ENCODE results near the gene ITPR2. TPM values are rescaled to one million over a fixed set of nuclear protein-coding genes. Genes with fewer than 3 reads are reported as not detected.

Gene ITPR2
- total RNA-seq, 3 donors from 2014 or later (not counting 1 experiment from before 2014, with no cell fraction given): 59.1 to 70.7 (median 68.2) TPM

- no peaks in the 10 kb centered on the region for H3K27me3 ChIP-seq (ENCODE audit: control insufficient read depth, insufficient read depth, low read length)
- Mint-ChIP-seq H3K27me3 (ENCODE audit: low read depth in 2 of 2) (no peaks in the 10 kb centered on the region), H3K4me3 (no peak overlapping the region), H3K36me3 (peaks cover 17% of the 10 kb centered on the region), H3K4me1 (no peaks in the 10 kb centered on the region), H3K9me3 (peaks cover 4% of the 10 kb centered on the region in 2 donors), H3K27ac (no peak overlapping the region)
- TF ChIP-seq, protein P1, sequence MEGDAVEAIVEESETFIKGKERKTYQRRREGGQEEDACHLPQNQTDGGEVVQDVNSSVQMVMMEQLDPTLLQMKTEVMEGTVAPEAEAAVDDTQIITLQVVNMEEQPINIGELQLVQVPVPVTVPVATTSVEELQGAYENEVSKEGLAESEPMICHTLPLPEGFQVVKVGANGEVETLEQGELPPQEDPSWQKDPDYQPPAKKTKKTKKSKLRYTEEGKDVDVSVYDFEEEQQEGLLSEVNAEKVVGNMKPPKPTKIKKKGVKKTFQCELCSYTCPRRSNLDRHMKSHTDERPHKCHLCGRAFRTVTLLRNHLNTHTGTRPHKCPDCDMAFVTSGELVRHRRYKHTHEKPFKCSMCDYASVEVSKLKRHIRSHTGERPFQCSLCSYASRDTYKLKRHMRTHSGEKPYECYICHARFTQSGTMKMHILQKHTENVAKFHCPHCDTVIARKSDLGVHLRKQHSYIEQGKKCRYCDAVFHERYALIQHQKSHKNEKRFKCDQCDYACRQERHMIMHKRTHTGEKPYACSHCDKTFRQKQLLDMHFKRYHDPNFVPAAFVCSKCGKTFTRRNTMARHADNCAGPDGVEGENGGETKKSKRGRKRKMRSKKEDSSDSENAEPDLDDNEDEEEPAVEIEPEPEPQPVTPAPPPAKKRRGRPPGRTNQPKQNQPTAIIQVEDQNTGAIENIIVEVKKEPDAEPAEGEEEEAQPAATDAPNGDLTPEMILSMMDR (IDR thresholded peaks at IDR 0.05): no peak
- intact Hi-C loops (cut with micrococcal nuclease): loop anchor here (5.0 kb wide), 1 partner anchor 554 kb away; no protein-coding TSS in a partner anchor
- no peak overlapping the region for H3K4me3 ChIP-seq (ENCODE audit: low read length)
- ATAC-seq (no peak), DNase-seq (no peak)
- peaks cover 21% of the 10 kb centered on the region for H3K36me3 ChIP-seq (ENCODE audit: control insufficient read depth, insufficient read depth, low read length)
- no peaks in the 10 kb centered on the region for H3K4me1 ChIP-seq (ENCODE audit: control insufficient read depth, insufficient read depth, low read length)
- no peaks in the 10 kb centered on the region for H3K9me3 ChIP-seq (ENCODE audit: control insufficient read depth, insufficient read depth, low read length)
- no peak overlapping the region for H3K27ac ChIP-seq (ENCODE audit: low read length)
These were observed 182.0 kb downstream of the ITPR2 start for GRCh38 chr12:26651036-26651435.

DNA sequence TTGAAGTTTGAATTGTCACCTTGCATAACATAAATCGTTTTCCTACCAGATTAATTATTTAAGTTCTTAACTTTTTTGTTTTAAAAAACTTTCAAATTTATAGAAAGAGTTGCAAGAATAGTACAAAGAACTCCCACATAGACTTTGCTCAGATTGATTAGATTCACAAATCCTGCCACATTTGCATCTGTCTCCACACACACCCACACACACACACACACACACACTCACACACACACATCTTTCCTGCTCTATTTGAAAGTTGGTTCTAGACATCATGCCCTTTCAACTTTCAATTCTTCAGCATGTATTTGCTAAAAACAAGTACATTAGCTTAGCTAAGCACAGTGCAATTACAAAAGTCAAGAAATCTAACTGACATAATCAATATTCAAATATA, 184.0 kb downstream of the ITPR2 start:
- no peaks in the 10 kb centered on the region for H3K27me3 Mint-ChIP-seq (ENCODE audit: low read depth in 2 of 2)
- H3K9me3 Mint-ChIP-seq: peaks cover 4% of the 10 kb centered on the region in 2 donors
- H3K27me3 ChIP-seq (ENCODE audit: control insufficient read depth, insufficient read depth, low read length): no peaks in the 10 kb centered on the region
- peaks cover 14% of the 10 kb centered on the region for H3K36me3 ChIP-seq (ENCODE audit: control insufficient read depth, insufficient read depth, low read length)
- peaks cover 17% of the 10 kb centered on the region for H3K36me3 Mint-ChIP-seq
- TF ChIP-seq, protein P1 (IDR thresholded peaks at IDR 0.05): no peak
- H3K4me1 ChIP-seq (ENCODE audit: control insufficient read depth, insufficient read depth, low read length): no peaks in the 10 kb centered on the region
- no CpG with 5 or more reads among the region's 1 CpG for WGBS (ENCODE audit: insufficient coverage)
- no peak overlapping the region for H3K27ac Mint-ChIP-seq
- DNase-seq (no peak), ATAC-seq (no peak)
- peaks cover 0 to 4% of the 10 kb centered on the region in 2 donors for H3K4me1 Mint-ChIP-seq
- no peak overlapping the region for H3K27ac ChIP-seq (ENCODE audit: low read length)
- H3K4me3 Mint-ChIP-seq: no peak overlapping the region
- no peaks in the 10 kb centered on the region for H3K9me3 ChIP-seq (ENCODE audit: control insufficient read depth, insufficient read depth, low read length)
- H3K4me3 ChIP-seq (ENCODE audit: low read length): no peak overlapping the region
- intact Hi-C loops (cut with micrococcal nuclease): no loop called here

- no peaks in the 10 kb centered on the region for H3K4me1 ChIP-seq (ENCODE audit: control insufficient read depth, insufficient read depth, low read length)
- intact Hi-C loops (cut with micrococcal nuclease): no loop called here
- Mint-ChIP-seq H3K4me1 (peaks cover 0 to 4% of the 10 kb centered on the region in 2 donors), H3K27me3 (ENCODE audit: low read depth in 2 of 2) (no peaks in the 10 kb centered on the region), H3K4me3 (no peak overlapping the region), H3K36me3 (peaks cover 17% of the 10 kb centered on the region), H3K27ac (no peak overlapping the region), H3K9me3 (peaks cover 4% of the 10 kb centered on the region in 2 donors)
- no peak for ATAC-seq
- peaks cover 10% of the 10 kb centered on the region for H3K36me3 ChIP-seq (ENCODE audit: control insufficient read depth, insufficient read depth, low read length)
- H3K4me3 ChIP-seq (ENCODE audit: low read length): no peak overlapping the region
- TF ChIP-seq, protein P1 (IDR thresholded peaks at IDR 0.05): no peak
- H3K9me3 ChIP-seq (ENCODE audit: control insufficient read depth, insufficient read depth, low read length): no peaks in the 10 kb centered on the region
- no peak overlapping the region for H3K27ac ChIP-seq (ENCODE audit: low read length)
- 58% methylated on average over 1 of the region's 1 CpG for WGBS (ENCODE audit: insufficient coverage)
- no peaks in the 10 kb centered on the region for H3K27me3 ChIP-seq (ENCODE audit: control insufficient read depth, insufficient read depth, low read length)
- DNase-seq: no peak
These were observed 184.4 kb downstream of the ITPR2 start for GRCh38 chr12:26648584-26648983.

- Mint-ChIP-seq H3K9me3 (peaks cover 4% of the 10 kb centered on the region in 2 donors), H3K27me3 (ENCODE audit: low read depth in 2 of 2) (no peaks in the 10 kb centered on the region), H3K4me3 (no peak overlapping the region), H3K36me3 (peaks cover 17% of the 10 kb centered on the region), H3K27ac (no peak overlapping the region), H3K4me1 (peaks cover 0 to 4% of the 10 kb centered on the region in 2 donors)
- TF ChIP-seq, protein P1 (IDR thresholded peaks at IDR 0.05): no peak
- intact Hi-C loops (cut with micrococcal nuclease): no loop called here
- WGBS (ENCODE audit: insufficient coverage): 100% methylated on average over 2 of the region's 3 CpGs
- Histone ChIP-seq H3K4me1 (ENCODE audit: control insufficient read depth, insufficient read depth, low read length) (no peaks in the 10 kb centered on the region), H3K27me3 (ENCODE audit: control insufficient read depth, insufficient read depth, low read length) (no peaks in the 10 kb centered on the region), H3K9me3 (ENCODE audit: control insufficient read depth, insufficient read depth, low read length) (no peaks in the 10 kb centered on the region), H3K27ac (ENCODE audit: low read length) (no peak overlapping the region), H3K36me3 (ENCODE audit: control insufficient read depth, insufficient read depth, low read length) (peaks cover 9% of the 10 kb centered on the region), H3K4me3 (ENCODE audit: low read length) (no peak overlapping the region)
- ATAC-seq (no peak), DNase-seq (no peak)
These were observed 184.9 kb downstream of the ITPR2 start for GRCh38 chr12:26648066-26648465.
